Measurements from ENCODE around the gene CATSPERE. TPM values are rescaled to one million over a fixed set of nuclear protein-coding genes. Genes with fewer than 3 reads are reported as not detected.

Gene CATSPERE
- 0.07 TPM in 1 of 2 replicates, not detected in the other for total RNA-seq

GRCh38 chr1:244461245-244462071 is at the start of gene CATSPERE:
CATSPERE (plus strand) TSS chr1:244461273; CDS start chr1:244461430, 157 bp downstream.

GRCh38 chr1:244451539-244451950 is 9.5 kb upstream of the CATSPERE start, which contains the start of gene ADSS2:
ADSS2 (minus strand) TSS chr1:244451909; CDS start chr1:244451817, 92 bp downstream.

DNA sequence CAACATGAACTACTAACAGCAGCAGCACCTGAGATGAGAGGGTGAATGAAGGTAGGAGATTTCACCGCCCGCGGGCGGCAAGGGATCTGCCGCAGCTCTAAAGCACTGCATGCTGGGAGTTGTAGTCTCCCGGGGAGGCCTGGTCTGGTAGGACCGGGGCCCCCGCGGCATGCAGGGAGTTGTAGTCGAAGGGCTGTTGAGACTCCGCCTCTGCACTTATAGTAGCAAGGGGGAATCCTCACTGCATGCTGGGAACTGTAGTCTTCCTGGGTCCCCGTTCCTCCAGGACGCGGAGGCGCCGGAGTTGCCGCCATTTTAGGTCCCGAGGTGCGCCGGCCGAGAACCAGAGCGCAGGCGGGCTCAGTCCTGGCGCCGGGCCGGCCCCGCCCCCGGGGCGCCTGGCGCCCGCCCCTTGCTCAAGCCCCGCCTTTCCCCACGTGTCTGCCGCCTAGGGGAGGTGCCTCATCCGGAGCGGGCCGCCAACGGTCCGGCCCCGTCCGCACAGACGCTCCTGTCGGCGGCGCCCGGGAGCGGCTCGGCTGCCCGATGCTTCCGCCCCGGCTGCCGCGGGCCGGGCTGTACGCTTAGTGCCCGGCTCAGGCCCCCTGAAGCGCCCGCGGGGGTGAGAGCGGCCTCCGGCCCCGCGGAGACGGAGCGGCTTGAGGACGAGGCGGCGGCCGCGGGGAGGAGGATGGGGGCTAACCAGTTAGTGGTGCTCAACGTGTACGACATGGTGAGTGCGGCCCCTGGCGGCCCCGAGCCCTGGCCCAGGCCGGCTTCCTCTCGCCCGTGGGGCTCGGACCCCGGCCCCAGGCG is 191.8 kb downstream of the CATSPERE start, which contains the start of gene DESI2:
Gene DESI2, plus strand, starts transcription at position 504 of the 816 bp plus-strand sequence. Its CDS starts 188 bp downstream, at position 692.

Other genes with a start within 250 kb of the CATSPERE start
- 38.3 and 39.1 TPM in 2 replicates for gene ADSS2, start 9.4 kb upstream of the CATSPERE start, total RNA-seq
- gene DESI2, start 191.9 kb downstream of the CATSPERE start, total RNA-seq, result 25.0 and 32.1 TPM in 2 replicates